HepG2 (cell line): ENCODE measurements around the gene CYSRT1. TPM values are rescaled to one million over a fixed set of nuclear protein-coding genes. Genes with fewer than 3 reads are reported as not detected.

Experiments
- MTF2 ChIP-seq: sonication (generic); formaldehyde crosslinking; IDR thresholded peaks from 2 replicates; pipeline ENCODE4 v1.5.0; 2020; ENCODE audit warnings: missing genetic modification reagents, borderline replicate concordance
- PHF5A ChIP-seq: IDR thresholded peaks from one replicate; pipeline ENCODE4 v1.6.1; 2018; ENCODE audit warnings: low read depth, missing genetic modification reagents; ENCODE audit not compliant: unreplicated experiment
- POLR2A ChIP-seq, 2 experiments: IDR thresholded peaks; 2 replicates each; pipeline ENCODE4 v1.6.1; 2011; ENCODE audit warnings: low read depth in 2 of 2, low read length in 2 of 2, mild to moderate bottlenecking in 1 of 2, moderate library complexity in 1 of 2; ENCODE audit not compliant: insufficient read depth in 1 of 2
- SIX4 ChIP-seq: sonication (generic); formaldehyde crosslinking; IDR thresholded peaks from 2 replicates; pipeline ENCODE4 v1.4.0; 2020; ENCODE audit warnings: missing genetic modification reagents
- SRSF1 ChIP-seq: fragments of 200-400 bp; formaldehyde crosslinking; optimal IDR thresholded peaks from 2 replicates; pipeline ENCODE3; 2017; ENCODE audit warnings: mild to moderate bottlenecking, low read depth, low read length, moderate library complexity
- TSC22D2 ChIP-seq: sonication (generic); formaldehyde crosslinking; IDR thresholded peaks from 2 replicates; pipeline ENCODE4 v1.5.1; 2020; ENCODE audit warnings: missing genetic modification reagents, mild to moderate bottlenecking, borderline replicate concordance
- XBP1 ChIP-seq: sonication (generic); formaldehyde crosslinking; IDR thresholded peaks from 2 replicates; pipeline ENCODE4 v1.5.0; 2020; ENCODE audit warnings: missing genetic modification reagents
- XRCC5 ChIP-seq: fragments of 200-400 bp; formaldehyde crosslinking; optimal IDR thresholded peaks from 2 replicates; pipeline ENCODE3; 2017; ENCODE audit warnings: mild to moderate bottlenecking, low read length
- YEATS4 ChIP-seq: sonication (generic); formaldehyde crosslinking; IDR thresholded peaks from 2 replicates; pipeline ENCODE4 v1.4.0; 2020; ENCODE audit warnings: missing genetic modification reagents, borderline replicate concordance
- ZC3H13 ChIP-seq: sonication (generic); formaldehyde crosslinking; IDR thresholded peaks from 2 replicates; pipeline ENCODE4 v1.8.1; 2023; ENCODE audit warnings: mild to moderate bottlenecking, missing genetic modification reagents, moderate library complexity
- ZFP90 ChIP-seq: sonication (generic); formaldehyde crosslinking; IDR thresholded peaks from 2 replicates; pipeline ENCODE4 v1.8.0; 2022; ENCODE audit warnings: missing genetic modification reagents, mild to moderate bottlenecking, inconsistent platforms, borderline replicate concordance
- ZFY ChIP-seq: sonication (generic); formaldehyde crosslinking; IDR thresholded peaks from 2 replicates; pipeline ENCODE4 v1.4.0; 2020; ENCODE audit warnings: missing genetic modification reagents
- ZNF280B ChIP-seq: sonication (generic); formaldehyde crosslinking; IDR thresholded peaks from 2 replicates; pipeline ENCODE4 v1.5.0; 2020; ENCODE audit warnings: missing genetic modification reagents, mild to moderate bottlenecking, borderline replicate concordance
- ZNF329 ChIP-seq: sonication (generic); formaldehyde crosslinking; IDR thresholded peaks from 2 replicates; pipeline ENCODE4 v1.9.0; 2021; ENCODE audit warnings: low read depth, mild to moderate bottlenecking, missing genetic modification reagents
- ZNF562 ChIP-seq: sonication (generic); formaldehyde crosslinking; IDR thresholded peaks from 2 replicates; pipeline ENCODE4 v1.8.0; 2022; ENCODE audit warnings: missing genetic modification reagents, borderline replicate concordance
- polyA plus RNA-seq, 8 experiments: library from polyadenylated mRNA; depleted of rRNA in 3 of 8; stranded (reverse) in 7 of 8; unstranded in 1 of 8; fragments of >200 nt; fragmentation: Illumina TruSeq in 4 of 8; extraction: Trizol in 4 of 8; gene quantifications; 2 replicates each; pipeline versions ENCODE4 v1.2.1 to v1.2.3, GENCODE V29; 2011 to 2016; ENCODE audit warnings: low read depth in 4 of 8, missing spikeins in 1 of 8, mixed read lengths in 1 of 8; ENCODE audit not compliant: insufficient read depth in 1 of 8
- total RNA-seq, 5 experiments: library from RNA; depleted of rRNA; stranded (reverse); fragments of >200 nt; fragmentation: Illumina TruSeq; extraction: Trizol; gene quantifications; 2 replicates each; pipeline ENCODE4 v1.2.3, GENCODE V29; 2016; ENCODE audit warnings: low read depth in 1 of 5
- TF ChIP-seq, protein P1 (sequence below): sonication (generic); formaldehyde crosslinking; IDR thresholded peaks from 2 replicates; pipeline ENCODE4 v1.9.0; 2021; ENCODE audit warnings: missing genetic modification reagents, mild to moderate bottlenecking, borderline replicate concordance
- TF ChIP-seq, protein P2 (sequence below): sonication (generic); formaldehyde crosslinking; conservative IDR thresholded peaks from 2 replicates; pipeline ENCODE4 v1.5.0; 2020; ENCODE audit warnings: missing genetic modification reagents
- TF ChIP-seq, protein P3 (sequence below): sonication (generic); formaldehyde crosslinking; IDR thresholded peaks from 2 replicates; pipeline ENCODE4 v1.4.0; 2020; ENCODE audit warnings: missing genetic modification reagents
- TF ChIP-seq, protein P4 (sequence below): sonication (generic); formaldehyde crosslinking; conservative IDR thresholded peaks from 2 replicates; pipeline ENCODE4 v1.4.0; 2020; ENCODE audit warnings: missing genetic modification reagents

CYSRT1 gene
- total and polyA plus RNA-seq, 2 of the 13 experiments (the other 11 are each of a cell fraction or from before 2014, with no cell fraction given) = 1.5 to 2.1 TPM

GRCh38 chr9:137198051-137198901 is 26.7 kb upstream of the CYSRT1 start (continued):
- TF ChIP-seq, protein P1, sequence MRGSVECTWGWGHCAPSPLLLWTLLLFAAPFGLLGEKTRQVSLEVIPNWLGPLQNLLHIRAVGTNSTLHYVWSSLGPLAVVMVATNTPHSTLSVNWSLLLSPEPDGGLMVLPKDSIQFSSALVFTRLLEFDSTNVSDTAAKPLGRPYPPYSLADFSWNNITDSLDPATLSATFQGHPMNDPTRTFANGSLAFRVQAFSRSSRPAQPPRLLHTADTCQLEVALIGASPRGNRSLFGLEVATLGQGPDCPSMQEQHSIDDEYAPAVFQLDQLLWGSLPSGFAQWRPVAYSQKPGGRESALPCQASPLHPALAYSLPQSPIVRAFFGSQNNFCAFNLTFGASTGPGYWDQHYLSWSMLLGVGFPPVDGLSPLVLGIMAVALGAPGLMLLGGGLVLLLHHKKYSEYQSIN = no peak
- TF ChIP-seq MTF2 (CRISPR knock-in tag) (no peak), ZNF329 (CRISPR knock-in tag) (no peak), TSC22D2 (CRISPR knock-in tag) (no peak), SIX4 (no peak), ZFP90 (CRISPR knock-in tag) (no peak), SRSF1 (no peak), ZC3H13 (CRISPR knock-in tag) (no peak; the same call in 1 of the 2 replicates), POLR2A (IDR thresholded peaks at IDR 0.05; ENCODE audit: insufficient read depth in 1 of 2, low read depth in 2 of 2, low read length in 2 of 2) (no peak), ZNF280B (CRISPR knock-in tag) (no peak), XBP1 (CRISPR knock-in tag) (no peak), PHF5A (CRISPR knock-in tag) (no peak), ZNF562 (no peak), YEATS4 (CRISPR knock-in tag) (0 out of 2 replicates have a peak, but pooled peaks have one; percentile 42), XRCC5 (no peak), ZFY (CRISPR knock-in tag) (no peak; the same call in 1 of the 2 replicates)
- TF ChIP-seq, protein P2, sequence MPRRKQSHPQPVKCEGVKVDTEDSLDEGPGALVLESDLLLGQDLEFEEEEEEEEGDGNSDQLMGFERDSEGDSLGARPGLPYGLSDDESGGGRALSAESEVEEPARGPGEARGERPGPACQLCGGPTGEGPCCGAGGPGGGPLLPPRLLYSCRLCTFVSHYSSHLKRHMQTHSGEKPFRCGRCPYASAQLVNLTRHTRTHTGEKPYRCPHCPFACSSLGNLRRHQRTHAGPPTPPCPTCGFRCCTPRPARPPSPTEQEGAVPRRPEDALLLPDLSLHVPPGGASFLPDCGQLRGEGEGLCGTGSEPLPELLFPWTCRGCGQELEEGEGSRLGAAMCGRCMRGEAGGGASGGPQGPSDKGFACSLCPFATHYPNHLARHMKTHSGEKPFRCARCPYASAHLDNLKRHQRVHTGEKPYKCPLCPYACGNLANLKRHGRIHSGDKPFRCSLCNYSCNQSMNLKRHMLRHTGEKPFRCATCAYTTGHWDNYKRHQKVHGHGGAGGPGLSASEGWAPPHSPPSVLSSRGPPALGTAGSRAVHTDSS = no peak
- TF ChIP-seq, protein P3, sequence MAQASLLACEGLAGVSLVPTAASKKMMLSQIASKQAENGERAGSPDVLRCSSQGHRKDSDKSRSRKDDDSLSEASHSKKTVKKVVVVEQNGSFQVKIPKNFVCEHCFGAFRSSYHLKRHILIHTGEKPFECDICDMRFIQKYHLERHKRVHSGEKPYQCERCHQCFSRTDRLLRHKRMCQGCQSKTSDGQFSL = peak; percentile 71; the same call in 1 of the 2 replicates
- TF ChIP-seq, protein P4, sequence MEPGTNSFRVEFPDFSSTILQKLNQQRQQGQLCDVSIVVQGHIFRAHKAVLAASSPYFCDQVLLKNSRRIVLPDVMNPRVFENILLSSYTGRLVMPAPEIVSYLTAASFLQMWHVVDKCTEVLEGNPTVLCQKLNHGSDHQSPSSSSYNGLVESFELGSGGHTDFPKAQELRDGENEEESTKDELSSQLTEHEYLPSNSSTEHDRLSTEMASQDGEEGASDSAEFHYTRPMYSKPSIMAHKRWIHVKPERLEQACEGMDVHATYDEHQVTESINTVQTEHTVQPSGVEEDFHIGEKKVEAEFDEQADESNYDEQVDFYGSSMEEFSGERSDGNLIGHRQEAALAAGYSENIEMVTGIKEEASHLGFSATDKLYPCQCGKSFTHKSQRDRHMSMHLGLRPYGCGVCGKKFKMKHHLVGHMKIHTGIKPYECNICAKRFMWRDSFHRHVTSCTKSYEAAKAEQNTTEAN (CRISPR knock-in tag) = no peak
